HEK293 (cell line): ENCODE data around the gene LARP6.

ENCODE experiments used
- CTCF ChIA-PET: fragments of 350-600 bp; formaldehyde crosslinking; extraction: SDS; loops from one replicate; lab custom pipeline; 2021; ENCODE audit warnings: antibody characterized with exemption; lab: Yijun Ruan, JAX
- POLR2A ChIA-PET: fragments of 300-600 bp; formaldehyde crosslinking; extraction: SDS; loops from one replicate; lab custom pipeline; 2020; ENCODE audit warnings: antibody characterized with exemption, inconsistent platforms; lab: Yijun Ruan, JAX
- H3K27ac ChIP-seq: fragments of 200-500 bp; sonication (Bioruptor generic); 2 replicates; pipeline ENCODE4 v1.5.1; 2014; ENCODE audit warnings: low read depth, low read length, control low read depth, inconsistent platforms; ENCODE audit errors: extremely low read depth
- H3K36me3 ChIP-seq, 2 experiments: fragments of 200-500 bp in 1 of 2; sonication (Bioruptor generic) in 1 of 2; 1 replicate in 1 of 2; 2 replicates in 1 of 2; pipeline ENCODE4 v1.5.1; 2014 to 2017; ENCODE audit warnings: inconsistent platforms in 2 of 2, low read length in 2 of 2; ENCODE audit not compliant: control insufficient read depth in 2 of 2, insufficient read depth in 1 of 2
- H3K4me1 ChIP-seq: fragments of 200-500 bp; sonication (Bioruptor generic); 2 replicates; pipeline ENCODE4 v1.5.1; 2014; ENCODE audit warnings: mild to moderate bottlenecking, low read length, inconsistent platforms; ENCODE audit not compliant: control insufficient read depth, insufficient read depth
- H3K4me3 ChIP-seq: 2 replicates; pipeline ENCODE4 v1.5.1; 2011; ENCODE audit warnings: low read depth, mild to moderate bottlenecking, control low read depth, low read length, moderate library complexity
- H3K9me3 ChIP-seq: fragments of 200-500 bp; sonication (Bioruptor generic); 2 replicates; pipeline ENCODE4 v1.5.1; 2014; ENCODE audit warnings: low read depth, low read length, inconsistent platforms; ENCODE audit not compliant: control insufficient read depth, insufficient read depth
- CTCF ChIP-seq: fragments of 450-650 bp; formaldehyde crosslinking; IDR thresholded peaks from 2 replicates; pipeline ENCODE4 v1.5.1; 2016; ENCODE audit warnings: missing biosample characterization, missing genetic modification characterization
- FEZF1 ChIP-seq: fragments of 450-650 bp; formaldehyde crosslinking; IDR thresholded peaks from 2 replicates; pipeline ENCODE4 v1.5.1; 2016; ENCODE audit warnings: missing biosample characterization, missing genetic modification characterization
- KLF16 ChIP-seq: fragments of 450-650 bp; formaldehyde crosslinking; IDR thresholded peaks from 2 replicates; pipeline ENCODE4 v1.5.1; 2017; ENCODE audit warnings: missing biosample characterization, missing genetic modification characterization
- PATZ1 ChIP-seq: fragments of 450-650 bp; formaldehyde crosslinking; IDR thresholded peaks from 2 replicates; pipeline ENCODE4 v1.5.1; 2016; ENCODE audit warnings: missing biosample characterization, missing genetic modification characterization
- PRDM1 ChIP-seq: fragments of 450-650 bp; formaldehyde crosslinking; IDR thresholded peaks from 2 replicates; pipeline ENCODE4; 2016; ENCODE audit warnings: missing biosample characterization, missing genetic modification characterization
- SALL2 ChIP-seq: fragments of 450-650 bp; formaldehyde crosslinking; IDR thresholded peaks from 2 replicates; pipeline ENCODE4 v1.5.0; 2017; ENCODE audit warnings: missing biosample characterization, mild to moderate bottlenecking, missing genetic modification characterization, borderline replicate concordance
- SP3 ChIP-seq: fragments of 450-650 bp; formaldehyde crosslinking; IDR thresholded peaks from 2 replicates; pipeline ENCODE4 v1.5.1; 2016; ENCODE audit warnings: missing biosample characterization, missing genetic modification characterization
- ZBTB20 ChIP-seq: fragments of 450-650 bp; formaldehyde crosslinking; IDR thresholded peaks from 2 replicates; pipeline ENCODE4 v1.5.1; 2016; ENCODE audit warnings: missing biosample characterization, missing genetic modification characterization
- ZBTB48 ChIP-seq: fragments of 450-650 bp; formaldehyde crosslinking; IDR thresholded peaks from 2 replicates; pipeline ENCODE4 v1.5.1; 2016; ENCODE audit warnings: missing biosample characterization, missing genetic modification characterization
- ZFHX2 ChIP-seq: fragments of 450-650 bp; formaldehyde crosslinking; conservative IDR thresholded peaks from 2 replicates; pipeline ENCODE4 v1.5.1; 2016; ENCODE audit warnings: missing biosample characterization, missing genetic modification characterization
- ZFP3 ChIP-seq: fragments of 450-650 bp; formaldehyde crosslinking; IDR thresholded peaks from 2 replicates; pipeline ENCODE4 v1.5.1; 2016; ENCODE audit warnings: low read depth, missing biosample characterization, missing genetic modification characterization
- ZIC2 ChIP-seq: fragments of 450-650 bp; formaldehyde crosslinking; IDR thresholded peaks from 2 replicates; pipeline ENCODE4 v1.5.1; 2016; ENCODE audit warnings: missing biosample characterization, missing genetic modification characterization
- ZNF18 ChIP-seq: fragments of 450-650 bp; formaldehyde crosslinking; IDR thresholded peaks from 2 replicates; pipeline ENCODE4 v1.5.1; 2016; ENCODE audit warnings: missing biosample characterization, missing genetic modification characterization
- ZNF266 ChIP-seq: fragments of 450-650 bp; formaldehyde crosslinking; IDR thresholded peaks from 2 replicates; pipeline ENCODE4 v1.5.1; 2016; ENCODE audit warnings: missing biosample characterization, missing genetic modification characterization, low read depth
- ZNF341 ChIP-seq: fragments of 450-650 bp; formaldehyde crosslinking; IDR thresholded peaks from 2 replicates; pipeline ENCODE4; 2016; ENCODE audit warnings: low read depth, missing biosample characterization, missing genetic modification characterization
- ZNF350 ChIP-seq: fragments of 450-650 bp; formaldehyde crosslinking; IDR thresholded peaks from 2 replicates; pipeline ENCODE4 v1.5.0; 2017; ENCODE audit warnings: missing biosample characterization, mild to moderate bottlenecking, missing genetic modification characterization
- ZNF416 ChIP-seq: fragments of 450-650 bp; formaldehyde crosslinking; IDR thresholded peaks from 2 replicates; pipeline ENCODE4 v1.5.1; 2016; ENCODE audit warnings: missing biosample characterization, missing genetic modification characterization
- ZNF521 ChIP-seq: fragments of 450-650 bp; formaldehyde crosslinking; IDR thresholded peaks from 2 replicates; pipeline ENCODE4 v1.5.1; 2017; ENCODE audit warnings: missing biosample characterization, mild to moderate bottlenecking, missing genetic modification characterization
- ZNF560 ChIP-seq: fragments of 450-650 bp; formaldehyde crosslinking; IDR thresholded peaks from 2 replicates; pipeline ENCODE4 v1.5.1; 2017; ENCODE audit warnings: missing biosample characterization, missing genetic modification characterization, borderline replicate concordance
- ZNF600 ChIP-seq: fragments of 450-650 bp; formaldehyde crosslinking; IDR thresholded peaks from 2 replicates; pipeline ENCODE4 v1.5.1; 2016; ENCODE audit warnings: missing biosample characterization, missing genetic modification characterization
- ZNF624 ChIP-seq: fragments of 450-650 bp; formaldehyde crosslinking; IDR thresholded peaks from 2 replicates; pipeline ENCODE4 v1.5.1; 2017; ENCODE audit warnings: missing biosample characterization, missing genetic modification characterization
- ZNF626 ChIP-seq: fragments of 450-650 bp; sonication (Bioruptor Pico); formaldehyde crosslinking; IDR thresholded peaks from 2 replicates; pipeline ENCODE4 v1.5.1; 2018; ENCODE audit warnings: missing biosample characterization, missing genetic modification characterization, inconsistent platforms
- ZNF654 ChIP-seq: fragments of 450-650 bp; formaldehyde crosslinking; IDR thresholded peaks from 2 replicates; pipeline ENCODE4 v1.5.1; 2016; ENCODE audit warnings: low read depth, missing biosample characterization, missing genetic modification characterization
- ZNF664 ChIP-seq: fragments of 450-650 bp; formaldehyde crosslinking; IDR thresholded peaks from 2 replicates; pipeline ENCODE4 v1.5.1; 2016; ENCODE audit warnings: missing biosample characterization, missing genetic modification characterization
- ZNF677 ChIP-seq: fragments of 450-650 bp; IDR thresholded peaks from 2 replicates; pipeline ENCODE4 v1.5.0; 2018; ENCODE audit warnings: missing biosample characterization, mild to moderate bottlenecking, missing genetic modification characterization, moderate library complexity
- ZNF785 ChIP-seq: fragments of 450-650 bp; formaldehyde crosslinking; IDR thresholded peaks from 2 replicates; pipeline ENCODE4 v1.5.1; 2016; ENCODE audit warnings: missing biosample characterization, missing genetic modification characterization
- ZNF837 ChIP-seq: fragments of 450-650 bp; formaldehyde crosslinking; IDR thresholded peaks from 2 replicates; pipeline ENCODE4 v1.5.1; 2016; ENCODE audit warnings: missing biosample characterization, missing genetic modification characterization
- ZSCAN5A ChIP-seq: fragments of 450-650 bp; formaldehyde crosslinking; IDR thresholded peaks from 2 replicates; pipeline ENCODE4 v1.5.1; 2016; ENCODE audit warnings: missing biosample characterization, missing genetic modification characterization

The LARP6 gene

GRCh38 chr15:70875001-70875782 lies 21.2 kb upstream of the LARP6 start:
- Histone ChIP-seq H3K4me1 (no peaks in the 10 kb centered on the region), H3K27ac (no peak overlapping the region), H3K4me3 (no peak overlapping the region), H3K36me3 (no peaks in the 10 kb centered on the region), H3K9me3 (no peaks in the 10 kb centered on the region)
- ChIA-PET CTCF (interaction anchor here (0.6 to 4.7 kb wide), 47 partner anchors 10 to 1930 kb away, joined by 3 to 70 read pairs (median 4); partner anchors contain the start of genes LARP6 and LRRC49), POLR2A (interaction anchor here (0.7 kb wide), 1 partner anchor 51 kb away, joined by 3 read pairs; no protein-coding TSS in a partner anchor)
- TF ChIP-seq ZIC2 = no peak
- no peak for TF ChIP-seq ZNF600
- TF ChIP-seq ZNF626 = no peak
- no peak for TF ChIP-seq ZFHX2
- no peak for TF ChIP-seq ZNF560 (tag by site-specific recombination)
- TF ChIP-seq ZNF664 (tag by site-specific recombination) = no peak
- no peak for TF ChIP-seq SALL2
- no peak for TF ChIP-seq FEZF1 (tag by site-specific recombination)
- TF ChIP-seq ZNF266 (tag by site-specific recombination) = no peak
- TF ChIP-seq ZNF416 = no peak
- no peak for TF ChIP-seq PRDM1 (tag by site-specific recombination)
- no peak for TF ChIP-seq KLF16 (tag by site-specific recombination)
- TF ChIP-seq ZNF785 (tag by site-specific recombination) = no peak
- no peak for TF ChIP-seq ZNF341 (tag by site-specific recombination)
- TF ChIP-seq ZNF521 (tag by site-specific recombination) = no peak
- no peak for TF ChIP-seq PATZ1 (tag by site-specific recombination)
- TF ChIP-seq ZBTB20 (tag by site-specific recombination) = no peak
- TF ChIP-seq CTCF (tag by site-specific recombination) = peak; percentile 72
- TF ChIP-seq ZFP3 (tag by site-specific recombination) = no peak
- no peak for TF ChIP-seq ZNF837
- no peak for TF ChIP-seq ZNF677 (tag by site-specific recombination)
- TF ChIP-seq ZNF350 (tag by site-specific recombination) = no peak
- TF ChIP-seq ZNF18 = peak; percentile 31; the same call in 1 of the 2 replicates
- TF ChIP-seq ZSCAN5A = no peak
- peak; percentile 73 for TF ChIP-seq ZNF654 (tag by site-specific recombination)
- TF ChIP-seq ZNF624 = no peak
- peak; percentile 33; the same call in 1 of the 2 replicates for TF ChIP-seq ZBTB48
- TF ChIP-seq SP3 = no peak
